ELF-1 (cell line): ENCODE measurements around the gene GPR61.

Experiments
- DNase-seq: peaks from one replicate; pipeline ENCODE4 v3.0.0-alpha.2; 2016; ENCODE audit warnings: low read depth, low spot score

Gene GPR61

GRCh38 chr1:109539676-109540075 lies at the start of gene GPR61:
Gene GPR61 (plus strand): TSS chr1:109539872. CDS start chr1:109543023, 3,151 bp downstream.
- DNase-seq, result no peak

- DNase-seq, result peak; percentile 70
Measured at GRCh38 chr1:109490029-109490933, 49.4 kb upstream of the GPR61 start.

DNA sequence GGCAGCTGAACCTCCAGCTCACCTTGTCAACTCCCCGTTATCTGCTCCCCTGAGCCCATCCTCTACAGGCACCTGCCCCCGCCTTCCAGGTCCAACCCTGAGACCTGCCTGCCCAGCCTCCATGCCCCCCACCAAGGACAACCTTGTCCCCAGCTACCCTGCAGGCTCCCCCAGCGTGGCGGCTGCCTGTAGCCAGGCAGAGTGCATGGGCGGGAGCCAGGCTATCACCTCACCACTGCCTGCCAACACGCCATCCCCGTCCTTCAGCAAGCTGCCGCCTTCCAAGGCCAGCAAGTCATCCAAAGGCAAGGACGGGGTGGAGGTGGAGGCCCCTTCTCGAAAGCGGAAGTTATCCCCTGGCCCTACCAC lies 48.8 kb upstream of the GPR61 start:
- DNase-seq, result no peak

- no peak for DNase-seq
Measured at GRCh38 chr1:109491372-109491771, 48.3 kb upstream of the GPR61 start.

GRCh38 chr1:109492779-109493178 lies 46.9 kb upstream of the GPR61 start:
- DNase-seq, result no peak

DNA sequence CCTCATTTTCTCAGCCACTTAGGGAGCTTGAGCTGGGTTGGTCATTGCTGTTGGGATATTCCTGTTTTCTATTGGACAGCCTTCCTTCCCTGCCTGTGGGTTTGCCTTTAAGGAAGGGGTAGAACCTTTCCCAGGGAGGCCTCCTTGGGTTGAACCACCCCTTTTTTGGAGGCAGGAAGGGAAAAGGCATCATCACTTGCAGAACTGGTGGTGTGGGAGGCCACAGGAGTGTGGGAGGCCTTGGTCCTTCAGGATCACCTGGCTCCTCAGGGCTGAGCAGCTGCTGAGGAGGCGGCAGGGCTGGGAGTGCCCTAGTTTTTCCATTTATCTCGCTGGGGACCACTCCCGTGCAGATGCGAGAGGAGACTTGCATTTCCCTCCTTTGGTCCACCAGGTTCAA lies 46.4 kb upstream of the GPR61 start:
- no peak for DNase-seq

DNA sequence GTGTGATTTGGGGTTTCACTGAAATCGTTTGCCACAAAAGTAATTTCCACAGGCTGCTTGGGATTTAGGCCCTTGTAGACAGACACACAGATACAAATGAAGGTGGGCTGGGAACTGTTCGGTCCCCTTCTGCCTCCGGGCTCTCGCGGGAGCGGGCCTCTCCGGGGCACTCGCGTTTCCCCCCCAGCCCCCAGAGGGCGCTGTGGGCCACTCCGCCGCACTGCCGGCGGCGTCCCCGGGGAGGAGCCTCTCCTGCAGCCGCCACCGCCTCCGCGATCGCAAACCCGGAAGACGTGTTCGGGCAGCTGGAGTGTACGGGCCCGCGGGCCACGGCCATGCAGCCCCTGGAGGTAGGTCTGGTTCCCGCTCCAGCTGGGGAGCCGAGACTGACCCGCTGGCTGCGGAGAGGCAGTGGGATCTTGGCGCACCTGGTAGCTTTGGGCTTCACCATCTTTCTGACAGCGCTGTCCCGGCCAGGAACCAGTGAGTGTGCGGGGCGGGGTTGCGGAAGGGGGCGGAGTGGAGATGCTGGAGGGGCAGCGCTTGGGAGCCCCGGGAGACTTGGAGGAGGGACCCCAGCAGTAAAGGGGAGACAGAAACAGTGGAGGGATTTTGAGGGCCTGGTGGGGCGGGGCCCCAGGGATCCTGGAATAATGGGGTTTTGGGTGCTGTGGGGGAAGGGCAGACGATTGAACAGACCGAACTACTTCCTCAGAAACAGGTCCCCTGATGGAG lies 45.7 kb upstream of the GPR61 start, which contains the start of gene CYB561D1:
CYB561D1 (plus strand) TSS at position 290 of the 735 bp plus-strand sequence; CDS start at position 336, 46 bp downstream.
- DNase-seq, result peak; percentile 94

- no peak for DNase-seq
Measured at GRCh38 chr1:109495738-109496137, 43.9 kb upstream of the GPR61 start.

DNA sequence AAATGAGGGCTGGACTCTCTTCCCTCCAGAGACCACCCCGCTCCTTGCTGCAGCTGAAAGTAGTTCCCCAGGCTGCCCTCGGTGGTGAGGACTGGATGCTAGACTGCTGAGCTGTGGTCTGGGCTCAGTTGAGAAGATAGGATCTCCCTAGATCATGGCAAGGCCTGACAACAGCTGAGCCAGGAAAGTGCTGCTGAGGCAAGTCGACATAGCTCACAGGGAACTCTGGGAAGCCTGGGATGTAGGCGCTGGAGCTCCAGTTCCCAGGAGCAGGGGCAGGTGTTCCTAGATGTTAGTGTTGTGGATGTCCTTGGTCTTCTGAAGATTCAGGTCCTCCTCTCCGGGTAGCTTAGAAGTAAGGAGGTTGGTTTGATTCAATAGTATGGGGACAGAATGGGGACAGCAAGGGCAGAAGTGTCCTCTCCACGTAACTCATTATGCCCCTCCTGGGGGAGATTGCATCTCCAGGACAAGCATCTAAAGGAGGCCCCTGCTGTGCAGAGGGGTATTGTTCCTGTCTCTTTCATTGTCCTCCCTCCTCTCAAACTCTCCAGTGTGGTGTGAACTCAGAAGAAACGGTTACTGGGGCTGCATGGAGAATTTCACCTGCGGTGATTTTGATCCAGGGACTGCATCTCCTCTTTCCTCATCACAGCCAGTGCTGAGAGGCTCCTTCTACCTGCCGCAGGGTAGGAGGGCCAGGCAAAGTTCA lies 42.1 kb upstream of the GPR61 start:
- DNase-seq, result peak; percentile 38

- peak; percentile 80 for DNase-seq
Measured at GRCh38 chr1:109498161-109498801, 41.4 kb upstream of the GPR61 start.

- DNase-seq, result no peak
Measured at GRCh38 chr1:109499081-109499480, 40.6 kb upstream of the GPR61 start.

- DNase-seq, result peak; percentile 60
Measured at GRCh38 chr1:109499661-109500536, 39.8 kb upstream of the GPR61 start.

DNA sequence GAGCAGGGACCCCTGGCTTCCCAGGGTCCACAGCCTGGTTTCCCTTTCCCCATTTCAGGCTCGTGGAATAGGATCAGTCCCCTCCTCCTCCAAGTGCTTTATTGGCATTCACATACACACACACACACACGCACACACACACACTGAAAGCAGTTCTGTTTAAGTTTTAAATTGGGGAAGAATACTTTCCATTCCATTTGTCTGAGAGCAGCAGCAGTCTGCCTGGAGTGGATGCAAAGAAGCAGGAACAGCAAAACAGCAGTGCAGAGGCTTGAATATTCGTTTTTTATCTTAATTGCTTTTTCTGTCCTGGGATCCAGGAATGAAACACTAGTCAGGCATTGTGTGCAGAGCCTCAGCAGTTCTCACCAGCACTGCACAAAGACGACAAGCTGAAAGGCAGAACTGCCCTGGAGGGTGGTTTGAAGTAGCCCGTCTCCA lies 38.7 kb upstream of the GPR61 start:
- no peak for DNase-seq

GRCh38 chr1:109501644-109502363 lies 37.9 kb upstream of the GPR61 start:
- no peak for DNase-seq

DNA sequence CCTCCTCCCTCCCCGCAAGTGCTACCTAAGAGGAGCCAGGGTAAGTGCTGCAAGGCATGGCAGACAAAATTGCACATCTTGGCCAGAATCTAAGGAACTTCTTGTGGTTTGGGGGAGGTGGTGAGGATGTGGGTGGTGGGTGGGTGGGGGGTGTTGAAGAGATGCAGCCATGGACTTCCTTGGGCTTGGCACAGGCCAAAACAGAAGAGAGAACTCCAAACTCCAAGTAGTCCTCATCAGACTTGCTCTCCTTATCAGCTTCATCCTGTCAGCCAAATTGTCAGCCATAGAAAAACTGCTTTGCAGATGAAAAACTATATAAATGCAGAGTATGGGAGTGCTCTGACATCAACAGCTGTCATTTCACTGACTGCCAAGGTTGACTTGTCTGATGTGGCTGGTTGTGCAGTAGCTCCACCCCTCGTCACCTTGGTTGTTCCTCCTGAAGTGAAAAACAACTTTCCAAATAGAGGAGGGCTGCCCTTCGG lies 37.3 kb upstream of the GPR61 start:
- no peak for DNase-seq

DNA sequence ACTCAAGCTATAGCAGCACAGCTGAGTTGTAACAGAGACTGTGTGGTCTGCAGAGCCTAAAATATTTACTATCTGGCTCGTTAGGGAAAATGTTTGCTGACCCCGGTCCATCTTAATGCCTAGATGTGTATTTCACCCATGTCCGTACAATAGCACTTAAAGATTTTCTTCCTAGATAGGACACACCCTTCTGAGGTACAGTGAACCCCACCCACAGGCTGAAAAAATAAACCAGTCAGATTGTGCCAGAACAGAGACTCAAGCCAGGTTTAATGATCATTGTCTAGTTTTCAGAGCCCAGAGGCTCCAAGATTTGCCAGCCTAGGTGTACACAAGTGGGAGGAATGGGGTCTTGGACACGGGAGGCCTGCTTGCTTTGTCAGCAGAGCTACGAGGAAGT lies 35.7 kb upstream of the GPR61 start:
- no peak for DNase-seq

- DNase-seq, result no peak
Measured at GRCh38 chr1:109504974-109505373, 34.7 kb upstream of the GPR61 start.

- DNase-seq, result no peak
Measured at GRCh38 chr1:109508001-109508872, 31.4 kb upstream of the GPR61 start.

- DNase-seq, result no peak
Measured at GRCh38 chr1:109508873-109509175, 30.8 kb upstream of the GPR61 start.
